ENCODE data around the gene ADAMTS3.

The ADAMTS3 gene

DNA sequence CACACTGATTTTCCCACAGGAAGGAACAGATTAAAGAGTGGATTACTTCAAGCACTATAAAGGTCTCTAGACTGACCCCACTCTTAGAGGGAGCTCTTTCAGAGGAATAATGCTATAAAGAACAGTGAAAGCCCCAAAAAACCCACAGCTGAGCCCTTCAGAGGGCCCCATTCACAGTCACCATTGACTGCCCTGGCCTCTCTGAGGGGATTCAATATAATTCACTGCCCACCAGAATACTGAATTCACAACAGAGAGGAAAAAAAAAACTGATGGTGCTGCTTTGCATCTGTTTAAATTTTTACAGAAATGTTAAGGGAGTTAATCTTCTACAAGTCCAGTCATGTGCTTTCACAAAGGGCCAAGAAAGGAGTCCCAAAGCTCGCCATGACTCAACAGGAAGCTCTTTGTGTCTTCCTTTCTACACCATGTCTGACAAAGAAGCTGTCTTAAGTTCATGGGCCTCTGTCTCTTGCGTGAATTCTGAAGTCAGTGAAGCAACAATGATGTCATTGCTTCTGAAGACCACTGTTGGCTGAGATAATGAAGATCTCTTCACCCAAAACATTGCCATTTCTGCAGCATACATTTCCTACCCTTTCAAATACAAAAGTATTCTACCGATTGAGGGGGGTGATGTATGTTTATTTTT, 174.9 kb downstream of the ADAMTS3 start:
- DNase-seq = no peak

GRCh38 chr4:72391281-72391680, 177.7 kb downstream of the ADAMTS3 start:
- DNase-seq = no peak

- DNase-seq = no peak
These were observed 178.6 kb downstream of the ADAMTS3 start for GRCh38 chr4:72390409-72390808.

DNA sequence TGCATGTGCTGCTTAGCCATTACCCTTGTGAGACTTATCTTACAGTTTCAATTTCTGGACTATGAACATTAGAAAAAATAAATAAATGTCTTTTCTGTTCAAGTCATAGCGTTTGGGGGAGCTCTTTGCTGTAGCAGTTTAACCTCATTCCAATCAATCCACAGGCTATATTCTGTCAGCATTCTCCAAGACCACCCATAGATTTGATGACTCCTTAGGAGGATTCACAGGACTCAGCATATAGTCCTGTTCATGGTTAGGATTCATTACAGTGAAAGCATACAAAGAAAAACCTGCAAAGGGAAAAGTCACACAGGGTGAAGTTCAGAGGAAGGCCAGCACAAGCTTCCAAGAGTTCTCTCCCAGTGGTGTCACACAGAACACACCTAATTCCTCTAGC, 180.5 kb downstream of the ADAMTS3 start:
- no peak for DNase-seq

DNA sequence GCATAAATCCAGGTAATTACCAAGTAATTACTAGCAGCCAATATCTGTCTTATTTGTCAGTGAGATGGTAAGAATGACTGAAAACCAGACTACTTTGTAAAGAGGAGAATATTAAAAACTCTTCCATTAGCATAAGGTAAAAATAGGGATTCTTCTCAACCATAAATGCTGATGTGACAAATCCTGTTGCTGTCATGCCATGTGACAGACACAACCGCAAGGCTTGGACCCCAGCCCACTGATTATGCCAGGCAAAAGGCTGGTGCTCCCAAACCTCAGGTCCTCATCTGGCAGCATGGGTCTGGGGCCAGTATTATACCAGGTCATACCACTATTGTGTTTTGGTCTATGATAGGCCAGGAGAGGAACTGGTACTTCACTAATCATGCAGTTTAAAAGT, 181.1 kb downstream of the ADAMTS3 start:
- DNase-seq = no peak

DNA sequence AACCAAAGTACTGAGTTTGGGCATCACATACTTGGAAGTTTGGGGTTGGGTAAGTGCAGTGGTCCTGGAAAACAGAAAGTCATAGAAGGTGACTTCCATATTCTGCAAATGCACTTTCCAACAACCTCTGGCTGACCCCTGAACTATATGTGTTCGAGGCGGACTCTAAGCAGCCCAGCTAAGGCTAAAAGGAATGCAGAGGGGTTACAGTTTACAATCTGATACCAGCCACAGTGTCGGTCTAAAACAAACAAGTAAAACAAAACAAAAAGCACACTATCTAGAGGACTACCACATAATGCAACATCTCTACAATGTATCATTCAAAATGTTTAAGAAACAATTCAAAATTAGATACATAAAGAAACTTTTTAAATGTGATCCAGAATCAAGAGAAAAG, 185.6 kb downstream of the ADAMTS3 start:
- DNase-seq = no peak

- DNase-seq = no peak
These were observed 190.1 kb downstream of the ADAMTS3 start for GRCh38 chr4:72378901-72379300.

- DNase-seq = no peak
These were observed 191.4 kb downstream of the ADAMTS3 start for GRCh38 chr4:72377491-72378194.

GRCh38 chr4:72376901-72377300, 192.1 kb downstream of the ADAMTS3 start:
- no peak for DNase-seq

GRCh38 chr4:72375073-72375736, 193.8 kb downstream of the ADAMTS3 start:
- no peak for DNase-seq

GRCh38 chr4:72374159-72374558, 194.9 kb downstream of the ADAMTS3 start:
- DNase-seq = no peak

GRCh38 chr4:72366601-72367000, 202.4 kb downstream of the ADAMTS3 start:
- DNase-seq = no peak

DNA sequence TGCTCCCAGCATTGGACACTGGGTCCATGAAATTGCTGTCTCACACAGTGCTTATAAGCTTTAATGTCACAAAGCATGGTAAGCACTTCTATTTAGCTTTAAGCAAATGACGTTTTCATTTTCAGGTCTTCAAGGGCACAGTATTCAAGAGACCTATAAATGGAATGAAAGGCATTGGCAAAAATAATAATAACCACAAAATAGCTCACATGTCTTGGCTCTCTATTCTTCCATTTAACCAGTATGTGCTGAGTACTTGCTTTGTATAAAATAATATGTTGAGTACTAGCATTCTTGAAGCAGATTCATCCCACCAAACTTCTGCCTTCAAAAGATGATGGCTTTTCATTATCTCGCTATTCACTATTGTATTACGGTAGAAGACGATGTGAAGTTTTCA, 203.0 kb downstream of the ADAMTS3 start:
- no peak for DNase-seq

- no peak for DNase-seq
These were observed 204.0 kb downstream of the ADAMTS3 start for GRCh38 chr4:72365016-72365415.

- DNase-seq = no peak
These were observed 208.9 kb downstream of the ADAMTS3 start for GRCh38 chr4:72360075-72360474.

DNA sequence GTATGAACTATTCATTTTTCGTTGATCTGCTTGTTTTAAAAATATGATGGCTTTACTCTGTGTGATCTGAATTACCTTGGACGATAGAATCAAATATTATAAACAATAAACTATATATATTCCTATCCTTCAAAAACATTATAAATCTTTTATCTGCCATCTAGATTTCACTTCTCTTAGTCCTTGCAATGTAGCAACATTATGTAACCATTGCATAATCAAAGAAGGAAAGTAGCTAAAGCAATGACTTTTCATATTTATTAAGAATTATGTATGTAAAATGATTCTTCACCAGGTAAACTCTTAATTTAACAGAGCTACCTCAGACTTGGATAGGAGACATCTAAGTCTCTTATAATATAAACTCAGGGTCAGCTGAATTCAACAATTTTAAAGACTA, 210.5 kb downstream of the ADAMTS3 start:
- no peak for DNase-seq

- DNase-seq = no peak
These were observed 211.1 kb downstream of the ADAMTS3 start for GRCh38 chr4:72357908-72358307.

DNA sequence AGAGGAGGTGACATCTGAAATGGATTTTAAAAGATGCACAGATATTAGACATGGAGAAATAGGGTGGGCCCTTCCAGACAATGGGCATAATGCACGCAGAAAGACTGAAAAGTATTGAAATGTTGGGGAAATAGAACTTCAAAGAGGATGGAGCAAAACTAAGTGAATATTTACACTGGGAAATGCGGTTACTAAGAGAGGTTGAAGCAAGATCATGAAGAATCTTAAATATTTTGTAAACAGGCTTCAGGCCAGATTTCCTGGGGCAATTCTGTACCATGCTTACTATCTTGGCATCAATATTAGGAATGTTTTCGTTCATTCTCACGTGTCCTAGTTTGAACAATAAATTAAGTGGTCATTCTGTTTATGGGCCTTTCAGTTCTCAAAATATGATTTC, 216.3 kb downstream of the ADAMTS3 start:
- DNase-seq = no peak

DNA sequence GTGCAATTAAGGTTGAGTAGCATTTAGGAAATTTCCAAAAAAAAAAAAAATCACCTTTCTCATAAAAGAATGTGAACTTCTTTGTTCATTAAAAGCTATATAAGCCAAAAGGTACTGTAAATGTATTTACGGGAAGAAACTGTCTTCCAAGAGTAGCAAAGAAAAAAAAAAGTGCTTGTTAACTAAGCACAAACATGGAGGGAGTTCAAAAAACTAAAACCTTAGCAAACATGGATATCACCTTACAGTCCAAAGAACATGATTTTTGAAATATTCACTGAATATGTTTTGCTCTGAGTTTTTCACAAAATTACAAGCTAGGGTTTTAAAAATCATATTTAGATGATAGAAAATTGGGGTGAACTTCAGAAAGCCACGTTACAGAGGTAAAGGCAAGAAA, 217.5 kb downstream of the ADAMTS3 start:
- DNase-seq = no peak

- no peak for DNase-seq
These were observed 220.3 kb downstream of the ADAMTS3 start for GRCh38 chr4:72348701-72349100.

DNA sequence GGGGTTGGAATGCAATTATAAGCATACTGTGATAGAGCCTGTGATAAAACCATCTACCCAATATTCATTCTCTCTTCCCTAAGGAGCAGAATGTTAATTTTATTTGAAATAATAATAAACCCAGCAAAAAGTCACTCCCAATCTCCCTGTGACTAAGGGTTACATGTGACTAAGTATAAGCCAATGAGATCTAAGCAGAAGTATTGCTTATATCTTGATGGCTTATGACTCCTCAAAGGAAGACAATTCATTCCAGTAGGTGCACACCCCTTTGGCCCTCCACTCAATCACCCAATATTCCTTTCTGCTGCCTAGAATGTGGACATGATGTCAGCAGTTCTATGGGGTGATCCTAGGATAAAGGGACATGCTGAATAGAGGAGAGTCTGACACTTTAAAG, 224.6 kb downstream of the ADAMTS3 start:
- no peak for DNase-seq

- DNase-seq = no peak
These were observed 227.6 kb downstream of the ADAMTS3 start for GRCh38 chr4:72341432-72341820.

DNA sequence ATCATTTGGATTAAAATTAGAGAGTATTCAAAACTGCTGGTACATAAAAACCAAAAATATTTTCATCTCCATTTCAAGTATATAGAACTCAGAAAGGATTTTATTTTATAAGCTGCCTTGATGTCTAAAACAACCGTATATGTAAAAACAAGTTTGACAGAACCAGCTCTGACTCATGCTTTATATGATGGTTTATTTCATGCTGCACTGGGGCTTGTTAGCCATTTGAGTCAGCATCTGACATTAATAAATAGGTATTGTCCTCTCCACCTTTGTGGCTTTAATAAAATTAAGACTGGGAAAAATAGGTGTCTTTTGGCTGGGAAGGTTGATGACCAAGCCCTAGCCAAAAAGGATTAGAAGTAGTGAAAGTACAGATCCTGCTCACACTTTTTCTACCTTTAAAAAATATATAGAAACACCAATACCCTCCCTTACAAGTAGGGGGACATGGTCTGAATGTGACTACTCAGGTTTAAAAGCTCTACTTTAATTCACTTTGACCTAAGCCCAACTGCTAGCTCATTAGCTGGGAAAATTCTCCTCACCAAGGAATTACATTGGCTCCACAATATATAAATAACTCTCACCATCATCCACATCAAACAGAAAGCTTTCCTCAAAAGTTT, 228.1 kb downstream of the ADAMTS3 start:
- DNase-seq = no peak

DNA sequence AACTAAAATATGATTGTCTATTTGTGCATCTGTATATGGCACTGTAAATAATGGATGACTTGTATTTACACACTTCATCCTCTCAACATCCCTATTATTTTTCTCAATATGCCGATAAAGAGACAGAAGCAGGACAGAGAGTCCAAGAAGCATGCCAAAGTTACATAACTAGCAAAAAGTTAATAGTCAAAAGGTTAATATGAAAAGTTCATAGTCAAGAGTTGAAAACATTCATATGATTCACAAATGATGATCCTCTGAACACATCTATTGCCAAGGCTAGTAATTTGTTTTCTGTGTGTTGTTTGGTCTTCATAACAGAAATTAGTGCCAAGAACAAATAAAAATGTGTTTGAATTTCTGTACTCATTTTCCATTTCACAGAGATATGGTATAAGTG, 231.0 kb downstream of the ADAMTS3 start:
- DNase-seq = no peak
